Choroid plexus epithelial cell (primary cell): Measurements from ENCODE around the gene ZNF599.

ENCODE experiments used
- DNase-seq: peaks from one replicate; pipeline ENCODE4 v3.0.0-alpha.2; 2010; ENCODE audit warnings: low read depth
- H3K4me3 ChIP-seq: 2 replicates; pipeline ENCODE4 v1.5.1; 2011; ENCODE audit warnings: low read depth, mild to moderate bottlenecking, control low read depth, low read length, moderate library complexity
- CTCF ChIP-seq: conservative IDR thresholded peaks from 2 replicates; pipeline ENCODE4 v1.5.1; 2011; ENCODE audit warnings: low read depth, mild to moderate bottlenecking, control low read depth, inconsistent platforms, low read length, moderate library complexity

Gene ZNF599

GRCh38 chr19:34794066-34794960, 21.3 kb upstream of the ZNF599 start:
- TF ChIP-seq CTCF = no peak
- H3K4me3 ChIP-seq = no peak overlapping the region
- peak; percentile 5 for DNase-seq

- no peak overlapping the region for H3K4me3 ChIP-seq
- no peak for TF ChIP-seq CTCF
- peak; percentile 6 for DNase-seq
Measured at GRCh38 chr19:34793565-34793964, 20.6 kb upstream of the ZNF599 start.

- TF ChIP-seq CTCF = no peak
- no peak for DNase-seq
- no peak overlapping the region for H3K4me3 ChIP-seq
Measured at GRCh38 chr19:34788074-34788473, 15.1 kb upstream of the ZNF599 start.

DNA sequence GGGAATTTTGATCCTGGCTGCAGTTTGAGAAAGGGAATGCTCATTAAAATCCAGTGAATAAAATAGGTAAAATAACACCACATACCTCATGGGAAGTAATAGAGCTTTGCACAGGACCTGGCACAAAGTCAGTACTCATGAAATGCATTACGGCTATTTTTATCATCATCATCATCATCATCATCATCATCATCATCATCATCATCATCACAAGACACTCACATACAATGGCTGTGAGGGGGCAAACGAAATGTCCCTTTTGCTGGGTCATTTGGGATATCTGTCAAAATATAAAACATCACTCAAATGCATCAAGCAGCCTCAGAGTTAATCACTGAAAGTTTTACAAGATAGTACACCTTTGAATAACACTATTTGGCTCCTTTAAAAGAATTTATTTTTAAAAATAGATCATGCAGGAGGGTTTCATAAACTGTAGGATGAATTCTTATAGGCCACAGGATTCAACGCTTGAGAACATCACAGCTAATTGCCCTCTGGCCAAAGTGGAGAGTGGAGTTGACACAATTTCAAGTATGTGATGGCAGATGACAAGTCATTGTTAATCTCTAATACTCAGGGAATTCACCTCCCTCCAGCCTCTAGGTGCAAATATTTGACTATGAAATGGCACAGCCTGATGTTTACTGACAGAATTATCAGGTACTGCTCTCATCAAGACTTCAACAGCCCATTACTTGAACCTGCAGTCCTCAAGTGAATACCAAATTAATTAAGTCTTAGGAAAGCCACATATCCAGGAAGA, 14.2 kb upstream of the ZNF599 start:
- DNase-seq = no peak
- H3K4me3 ChIP-seq = no peak overlapping the region
- no peak for TF ChIP-seq CTCF

DNA sequence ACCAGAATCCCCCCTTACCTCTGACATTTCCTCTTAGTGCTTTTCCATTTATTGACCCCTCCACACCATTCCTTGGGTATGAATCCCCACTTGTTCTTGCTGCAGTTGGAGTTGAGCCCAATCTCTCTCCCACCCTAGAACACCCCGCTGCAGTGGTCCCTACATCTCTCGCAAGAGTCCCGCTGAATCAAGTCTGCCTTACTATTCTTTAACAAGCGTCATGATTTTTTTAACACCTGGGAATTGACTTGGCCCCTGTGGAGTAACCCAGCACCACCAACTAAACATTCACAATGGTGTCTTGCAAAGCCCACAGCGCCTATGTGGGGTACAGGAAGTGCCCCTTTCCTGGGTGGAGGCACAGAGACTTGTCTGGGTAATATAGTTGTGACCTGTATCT, 13.2 kb upstream of the ZNF599 start:
- no peak for TF ChIP-seq CTCF
- no peak for DNase-seq

DNA sequence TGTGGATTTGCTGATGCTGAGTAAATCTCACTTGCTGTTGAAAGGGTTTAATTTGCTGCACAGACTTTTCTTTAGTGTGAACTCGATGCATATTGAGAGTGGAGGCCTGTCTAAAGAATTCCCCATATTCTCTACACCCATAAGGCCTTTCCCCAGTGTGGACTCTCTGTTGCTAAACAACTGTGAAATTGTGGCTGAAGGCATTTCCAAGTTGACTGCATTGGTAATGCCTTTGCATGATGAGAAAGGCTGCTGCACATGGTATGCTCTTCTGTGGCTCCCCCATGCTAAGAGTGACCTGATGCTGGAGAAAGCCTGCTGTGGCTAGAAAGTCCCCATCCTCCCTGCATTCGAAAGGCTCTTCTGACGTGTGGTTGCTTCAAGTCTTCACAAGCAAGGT, 6.6 kb upstream of the ZNF599 start:
- DNase-seq = no peak
- no peak overlapping the region for H3K4me3 ChIP-seq
- no peak for TF ChIP-seq CTCF

More for the DNA sequence above, 13.2 kb upstream of the ZNF599 start:
- no peak overlapping the region for H3K4me3 ChIP-seq
